Measurements from ENCODE around the gene ATF7.

ATF7 gene

GRCh38 chr12:53589423-53589822 lies 36.8 kb downstream of the ATF7 start:
- no peak for DNase-seq (ENCODE audit: extremely low read depth, low read depth)
- TF ChIP-seq, protein P1, sequence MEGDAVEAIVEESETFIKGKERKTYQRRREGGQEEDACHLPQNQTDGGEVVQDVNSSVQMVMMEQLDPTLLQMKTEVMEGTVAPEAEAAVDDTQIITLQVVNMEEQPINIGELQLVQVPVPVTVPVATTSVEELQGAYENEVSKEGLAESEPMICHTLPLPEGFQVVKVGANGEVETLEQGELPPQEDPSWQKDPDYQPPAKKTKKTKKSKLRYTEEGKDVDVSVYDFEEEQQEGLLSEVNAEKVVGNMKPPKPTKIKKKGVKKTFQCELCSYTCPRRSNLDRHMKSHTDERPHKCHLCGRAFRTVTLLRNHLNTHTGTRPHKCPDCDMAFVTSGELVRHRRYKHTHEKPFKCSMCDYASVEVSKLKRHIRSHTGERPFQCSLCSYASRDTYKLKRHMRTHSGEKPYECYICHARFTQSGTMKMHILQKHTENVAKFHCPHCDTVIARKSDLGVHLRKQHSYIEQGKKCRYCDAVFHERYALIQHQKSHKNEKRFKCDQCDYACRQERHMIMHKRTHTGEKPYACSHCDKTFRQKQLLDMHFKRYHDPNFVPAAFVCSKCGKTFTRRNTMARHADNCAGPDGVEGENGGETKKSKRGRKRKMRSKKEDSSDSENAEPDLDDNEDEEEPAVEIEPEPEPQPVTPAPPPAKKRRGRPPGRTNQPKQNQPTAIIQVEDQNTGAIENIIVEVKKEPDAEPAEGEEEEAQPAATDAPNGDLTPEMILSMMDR (IDR thresholded peaks at IDR 0.05; ENCODE audit: low read depth, low read length), result no peak

- DNase-seq (ENCODE audit: extremely low read depth, low read depth), result no peak
- TF ChIP-seq, protein P1 (IDR thresholded peaks at IDR 0.05; ENCODE audit: low read depth, low read length), result no peak
These were observed 38.1 kb downstream of the ATF7 start for GRCh38 chr12:53588123-53588522.

DNA sequence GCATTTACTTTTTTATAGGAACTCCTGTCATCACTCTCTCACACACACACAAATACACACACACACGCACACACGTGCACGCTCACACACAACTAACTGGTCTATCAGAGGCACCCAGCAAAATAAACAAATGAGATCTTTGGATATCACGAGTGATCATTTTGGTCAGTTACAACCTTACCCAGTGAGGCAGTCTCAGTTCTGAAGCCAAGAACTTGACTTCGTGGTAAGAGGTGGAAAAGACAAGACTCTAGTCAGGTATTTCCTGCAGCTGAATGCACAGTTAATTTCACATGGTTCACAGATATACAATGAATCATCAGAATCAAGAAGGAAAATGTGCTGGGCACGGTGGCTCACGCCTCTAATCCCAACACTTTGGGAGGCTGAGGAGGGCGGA lies 39.4 kb downstream of the ATF7 start:
- TF ChIP-seq, protein P1 (IDR thresholded peaks at IDR 0.05; ENCODE audit: low read depth, low read length), result no peak
- DNase-seq (ENCODE audit: extremely low read depth, low read depth), result no peak

GRCh38 chr12:53585448-53586125 lies 40.6 kb downstream of the ATF7 start:
- no peak for DNase-seq (ENCODE audit: extremely low read depth, low read depth)
- TF ChIP-seq, protein P1 (IDR thresholded peaks at IDR 0.05; ENCODE audit: low read depth, low read length), result no peak

DNA sequence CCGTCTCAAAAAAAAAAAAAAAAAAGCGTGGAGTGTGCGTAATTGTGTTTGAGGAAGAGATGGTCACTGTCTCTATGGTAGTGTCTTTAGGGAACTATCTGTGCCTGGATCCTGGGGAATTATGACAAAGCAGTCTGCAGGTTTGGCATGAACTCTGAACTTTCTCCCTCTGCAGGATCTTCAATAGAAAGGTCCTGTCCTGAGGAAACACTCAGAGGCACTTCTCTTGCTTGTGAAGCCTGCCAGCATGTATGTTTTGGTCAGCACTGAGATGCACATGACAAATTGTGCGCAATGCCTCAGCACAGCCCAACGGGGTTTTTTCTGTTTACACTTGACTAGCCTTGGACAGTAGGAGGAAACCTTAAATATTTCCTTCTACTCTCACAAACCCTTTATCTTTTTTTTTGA lies 46.6 kb downstream of the ATF7 start:
- TF ChIP-seq, protein P1 (IDR thresholded peaks at IDR 0.05; ENCODE audit: low read depth, low read length), result no peak
- DNase-seq (ENCODE audit: extremely low read depth, low read depth), result no peak

DNA sequence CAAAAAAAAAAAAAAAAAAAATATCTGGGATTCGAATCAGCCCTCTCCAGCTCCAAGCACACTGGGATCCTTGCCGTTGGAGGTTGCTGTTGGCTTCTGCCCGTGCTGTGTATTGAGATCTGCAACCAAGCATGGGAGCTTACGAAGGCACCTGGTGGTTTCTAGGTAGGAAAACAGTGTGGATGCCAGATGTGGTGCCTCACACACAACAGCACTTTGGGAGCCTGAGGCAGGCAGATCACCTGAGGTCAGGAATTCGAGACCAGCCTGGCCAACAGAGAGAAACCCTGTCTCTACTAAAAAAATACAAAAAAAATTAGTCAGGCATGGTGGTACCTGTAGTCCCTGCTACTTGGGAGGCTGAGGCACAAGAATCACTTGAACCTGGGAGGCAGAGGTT lies 47.4 kb downstream of the ATF7 start:
- no peak for DNase-seq (ENCODE audit: extremely low read depth, low read depth)
- TF ChIP-seq, protein P1 (IDR thresholded peaks at IDR 0.05; ENCODE audit: low read depth, low read length), result no peak

- TF ChIP-seq, protein P1 (IDR thresholded peaks at IDR 0.05; ENCODE audit: low read depth, low read length), result no peak
- DNase-seq (ENCODE audit: extremely low read depth, low read depth), result no peak
These were observed 48.2 kb downstream of the ATF7 start for GRCh38 chr12:53577941-53578352.

Data from AG09319 (cell line).